OCI-LY3 (cell line): Measurements from ENCODE around the gene ANKIB1.

Experiments used
- CTCF ChIP-seq: fragments of 200-600, 300-600 bp; sonication (generic); IDR thresholded peaks from 2 replicates; pipeline ENCODE4 v1.5.1; 2014; ENCODE audit warnings: antibody characterized with exemption, low read length, low read depth
- EZH2phosphoT487 ChIP-seq: fragments of 200-600 bp; shearing (Covaris generic); IDR thresholded peaks from 2 replicates; pipeline ENCODE4 v1.6.1; 2018; ENCODE audit warnings: antibody characterized with exemption, mixed run types, low read depth

GRCh38 chr7:92417913-92418312, 172.1 kb downstream of the ANKIB1 start:
- 0 out of 2 replicates have a peak, but pooled peaks have one; percentile 5 for TF ChIP-seq CTCF
- TF ChIP-seq EZH2phosphoT487, result no peak
